Activated CD4-positive, alpha-beta T cell treated with anti-CD3 and anti-CD28 coated beads for 24 hours (primary cell): ENCODE measurements around the gene ATP6V1G2.
A peak's percentile ranks its signal among the peaks of the same experiment; 100 is the strongest.
"Not testable (repeated sequence)": the region's sequence is repeated elsewhere in the genome, so short reads cannot be mapped to it uniquely, and the experiment has no call there.

Experiments used
- DNase-seq, 2 donors: peaks; one replicate each; pipeline ENCODE4 v3.0.0-alpha.2; 2020; ENCODE audit warnings: low read depth in 2 of 2

The ATP6V1G2 gene

GRCh38 chr6:31529329-31530150 lies 16.9 kb downstream of the ATP6V1G2 start:
- DNase-seq, result no peak

- DNase-seq, result no peak
Measured at GRCh38 chr6:31528821-31529328, 17.5 kb downstream of the ATP6V1G2 start, which contains the start of gene MCCD1. MCCD1 (plus strand) TSS chr6:31528962; CDS start chr6:31529015, 53 bp downstream.

GRCh38 chr6:31528307-31528777 lies 18.1 kb downstream of the ATP6V1G2 start:
- no peak for DNase-seq

GRCh38 chr6:31525932-31526591 lies 20.3 kb downstream of the ATP6V1G2 start:
- DNase-seq, result no peak

GRCh38 chr6:31525553-31525931 lies 20.9 kb downstream of the ATP6V1G2 start:
- no peak for DNase-seq

GRCh38 chr6:31521835-31522234 lies 24.6 kb downstream of the ATP6V1G2 start:
- no peak for DNase-seq

GRCh38 chr6:31513456-31514165 lies 32.8 kb downstream of the ATP6V1G2 start:
- DNase-seq, result no peak

GRCh38 chr6:31510007-31510406 lies 36.4 kb downstream of the ATP6V1G2 start:
- DNase-seq, result no peak

- DNase-seq, result not testable (repeated sequence)
Measured at GRCh38 chr6:31509036-31509435, 37.4 kb downstream of the ATP6V1G2 start.

GRCh38 chr6:31502586-31502985 lies 43.8 kb downstream of the ATP6V1G2 start:
- DNase-seq, result no peak

GRCh38 chr6:31499648-31500047 lies 46.8 kb downstream of the ATP6V1G2 start:
- DNase-seq, result not testable (repeated sequence)

- no peak for DNase-seq
Measured at GRCh38 chr6:31498748-31499147, 47.7 kb downstream of the ATP6V1G2 start.

- DNase-seq, result peak; percentile 77 to 79
Measured at GRCh38 chr6:31497531-31498476, 48.6 kb downstream of the ATP6V1G2 start, which contains the start of gene MICB. MICB (plus strand) TSS chr6:31498145; CDS start chr6:31498194, 49 bp downstream.

- DNase-seq, result not testable (repeated sequence)
Measured at GRCh38 chr6:31496826-31497225, 49.6 kb downstream of the ATP6V1G2 start.

- no peak for DNase-seq
Measured at GRCh38 chr6:31495580-31495979, 50.8 kb downstream of the ATP6V1G2 start.
